KMS-11 (cell line): Measurements from ENCODE around the gene SMCR8.

Source experiments
- H2AFZ ChIP-seq: fragments of 200-600 bp; sonication (generic); 2 replicates; pipeline ENCODE4 v1.6.1; 2016; ENCODE audit warnings: antibody characterized with exemption, mixed run types, low read depth
- H3K27ac ChIP-seq: fragments of 200-600 bp; sonication (generic); 2 replicates; pipeline ENCODE4 v1.6.1; 2016; ENCODE audit warnings: mild to moderate bottlenecking, mixed run types
- H3K27me3 ChIP-seq: fragments of 200-600 bp; sonication (generic); 2 replicates; pipeline ENCODE4 v1.6.1; 2017; ENCODE audit warnings: mild to moderate bottlenecking, low read depth, mixed run types, moderate library complexity; ENCODE audit not compliant: insufficient read depth
- H3K36me3 ChIP-seq: fragments of 200-600 bp; sonication (generic); 2 replicates; pipeline ENCODE4 v1.6.1; 2017; ENCODE audit warnings: mild to moderate bottlenecking, mixed run types; ENCODE audit not compliant: insufficient read depth
- H3K4me1 ChIP-seq: fragments of 200-600 bp; sonication (generic); 2 replicates; pipeline ENCODE4 v1.6.1; 2016; ENCODE audit warnings: mild to moderate bottlenecking, low read depth, mixed run types; ENCODE audit not compliant: poor library complexity, severe bottlenecking
- H3K4me2 ChIP-seq: fragments of 200-600 bp; sonication (generic); 2 replicates; pipeline ENCODE4 v1.7.0; 2016; ENCODE audit warnings: mild to moderate bottlenecking, mixed run types
- H3K4me3 ChIP-seq: fragments of 200-600 bp; sonication (generic); IDR thresholded peaks from 2 replicates; pipeline ENCODE4 v1.6.1; 2017; ENCODE audit warnings: low read depth, low read length, mixed read lengths; ENCODE audit not compliant: insufficient read depth
- H3K79me2 ChIP-seq: fragments of 200-600 bp; sonication (generic); 2 replicates; pipeline ENCODE4 v1.6.1; 2016; ENCODE audit warnings: low read depth, mixed run types; ENCODE audit not compliant: insufficient read depth
- H3K9ac ChIP-seq: fragments of 200-600 bp; sonication (generic); 2 replicates; pipeline ENCODE4 v1.6.1; 2016; ENCODE audit warnings: mild to moderate bottlenecking, mixed run types
- H4K20me1 ChIP-seq: fragments of 200-600 bp; sonication (generic); 2 replicates; pipeline ENCODE4 v1.6.1; 2016; ENCODE audit warnings: mild to moderate bottlenecking, mixed run types; ENCODE audit not compliant: insufficient read depth
- CTCF ChIP-seq: fragments of 200-600 bp; sonication (generic); conservative IDR thresholded peaks from 2 replicates; pipeline ENCODE4 v1.6.1; 2017; ENCODE audit warnings: low read depth, mild to moderate bottlenecking, antibody characterized with exemption, low read length, moderate library complexity, mixed read lengths

The SMCR8 gene

GRCh38 chr17:18324140-18325050, 9.3 kb downstream of the SMCR8 start:
- no peak overlapping the region for H2AFZ ChIP-seq
- H3K4me3 ChIP-seq = no peak overlapping the region
- peak overlapping the region; percentile 88 for H3K27ac ChIP-seq
- peaks cover 100% of the 10 kb centered on the region for H3K4me1 ChIP-seq
- H3K4me2 ChIP-seq = peak overlapping the region; percentile 43
- no peak for TF ChIP-seq CTCF
- H3K27me3 ChIP-seq = no peaks in the 10 kb centered on the region
- no peaks in the 10 kb centered on the region; the same call in 1 of the 2 replicates for H3K79me2 ChIP-seq
- H3K9ac ChIP-seq = no peak overlapping the region; the same call in 1 of the 2 replicates
- no peaks in the 10 kb centered on the region for H4K20me1 ChIP-seq
- H3K36me3 ChIP-seq = no peaks in the 10 kb centered on the region

- Histone ChIP-seq H3K27ac (peak overlapping the region; percentile 88), H4K20me1 (no peaks in the 10 kb centered on the region), H3K4me3 (no peak overlapping the region), H3K4me1 (peaks cover 100% of the 10 kb centered on the region), H3K4me2 (peak overlapping the region; percentile 43), H3K36me3 (no peaks in the 10 kb centered on the region), H2AFZ (no peak overlapping the region), H3K79me2 (no peaks in the 10 kb centered on the region), H3K9ac (peak overlapping the region; percentile 36; the same call in 1 of the 2 replicates), H3K27me3 (no peaks in the 10 kb centered on the region)
- TF ChIP-seq CTCF = no peak
These were observed 10.9 kb downstream of the SMCR8 start for GRCh38 chr17:18326039-18326438.

GRCh38 chr17:18326572-18326971, 11.5 kb downstream of the SMCR8 start:
- H3K9ac ChIP-seq = peak overlapping the region; percentile 36; the same call in 1 of the 2 replicates
- peaks cover 100% of the 10 kb centered on the region for H3K4me1 ChIP-seq
- peak overlapping the region; percentile 88 for H3K27ac ChIP-seq
- no peak for TF ChIP-seq CTCF
- H3K36me3 ChIP-seq = no peaks in the 10 kb centered on the region
- peak overlapping the region; percentile 43 for H3K4me2 ChIP-seq
- no peaks in the 10 kb centered on the region for H4K20me1 ChIP-seq
- no peaks in the 10 kb centered on the region for H3K79me2 ChIP-seq
- no peaks in the 10 kb centered on the region for H3K27me3 ChIP-seq
- no peak overlapping the region for H2AFZ ChIP-seq
- no peak overlapping the region for H3K4me3 ChIP-seq

- Histone ChIP-seq H3K4me2 (peak overlapping the region; percentile 43), H3K27me3 (no peaks in the 10 kb centered on the region), H3K79me2 (no peaks in the 10 kb centered on the region), H3K9ac (no peak overlapping the region; the same call in 1 of the 2 replicates), H4K20me1 (no peaks in the 10 kb centered on the region), H3K4me3 (no peak overlapping the region), H3K27ac (peak overlapping the region; percentile 88), H3K36me3 (no peaks in the 10 kb centered on the region), H2AFZ (no peak overlapping the region), H3K4me1 (peaks cover 100% of the 10 kb centered on the region)
- no peak for TF ChIP-seq CTCF
These were observed 12.0 kb downstream of the SMCR8 start for GRCh38 chr17:18327093-18327492.
